ENCODE data around the gene MYNN.

The MYNN gene

GRCh38 chr3:169772305-169772896, 795 bp upstream of the MYNN start:
- DNase-seq (ENCODE audit: insufficient read length, low spot score) (no peak), FAIRE-seq (peak; percentile 9)
- no peak for TF ChIP-seq TAF1 (IDR thresholded peaks at IDR 0.05; ENCODE audit: low read depth, low read length)
- TF ChIP-seq POU2F2 (IDR thresholded peaks at IDR 0.05; ENCODE audit: low read depth, low read length) = no peak
- no peak for TF ChIP-seq POLR2A (IDR thresholded peaks at IDR 0.05; ENCODE audit: low read depth, low read length)
- TF ChIP-seq SPI1 (IDR thresholded peaks at IDR 0.05; ENCODE audit: low read depth, low read length) = no peak
- TF ChIP-seq POLR2AphosphoS5 (IDR thresholded peaks at IDR 0.05; ENCODE audit: low read depth, low read length) = no peak
- TF ChIP-seq PAX5 (IDR thresholded peaks at IDR 0.05; ENCODE audit: insufficient read depth, low read length, severe bottlenecking) = no peak

DNA sequence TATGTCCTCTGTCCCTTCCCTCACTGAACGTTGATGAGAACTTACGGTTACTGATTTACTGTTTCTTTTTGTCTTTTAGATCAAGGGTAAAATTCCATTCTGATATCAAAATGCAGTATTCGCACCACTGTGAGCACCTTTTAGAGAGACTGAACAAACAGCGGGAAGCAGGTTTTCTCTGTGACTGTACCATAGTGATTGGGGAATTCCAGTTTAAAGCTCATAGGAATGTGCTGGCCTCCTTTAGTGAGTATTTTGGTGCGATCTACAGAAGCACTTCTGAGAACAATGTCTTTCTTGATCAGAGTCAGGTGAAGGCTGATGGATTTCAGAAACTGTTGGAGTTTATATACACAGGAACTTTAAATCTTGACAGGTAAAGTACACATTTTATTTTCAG, 990 bp downstream of the MYNN start:
- TF ChIP-seq PAX5 (IDR thresholded peaks at IDR 0.05; ENCODE audit: insufficient read depth, low read length, severe bottlenecking) (no peak), TAF1 (IDR thresholded peaks at IDR 0.05; ENCODE audit: low read depth, low read length) (no peak), POLR2AphosphoS5 (IDR thresholded peaks at IDR 0.05; ENCODE audit: low read depth, low read length) (no peak), SPI1 (IDR thresholded peaks at IDR 0.05; ENCODE audit: low read depth, low read length) (no peak)
- FAIRE-seq (no peak), DNase-seq (ENCODE audit: insufficient read length, low spot score) (no peak)

- no peak for FAIRE-seq
- TF ChIP-seq POU2F2 (IDR thresholded peaks at IDR 0.05; ENCODE audit: low read depth, low read length) (no peak), TAF1 (IDR thresholded peaks at IDR 0.05; ENCODE audit: low read depth, low read length) (no peak), PAX5 (IDR thresholded peaks at IDR 0.05; ENCODE audit: insufficient read depth, low read length, severe bottlenecking) (no peak), SPI1 (IDR thresholded peaks at IDR 0.05; ENCODE audit: low read depth, low read length) (no peak), POLR2AphosphoS5 (IDR thresholded peaks at IDR 0.05; ENCODE audit: low read depth, low read length) (no peak), POLR2A (IDR thresholded peaks at IDR 0.05; ENCODE audit: low read depth, low read length) (no peak)
Observed at GRCh38 chr3:169777822-169778221, 4.6 kb downstream of the MYNN start.

DNA sequence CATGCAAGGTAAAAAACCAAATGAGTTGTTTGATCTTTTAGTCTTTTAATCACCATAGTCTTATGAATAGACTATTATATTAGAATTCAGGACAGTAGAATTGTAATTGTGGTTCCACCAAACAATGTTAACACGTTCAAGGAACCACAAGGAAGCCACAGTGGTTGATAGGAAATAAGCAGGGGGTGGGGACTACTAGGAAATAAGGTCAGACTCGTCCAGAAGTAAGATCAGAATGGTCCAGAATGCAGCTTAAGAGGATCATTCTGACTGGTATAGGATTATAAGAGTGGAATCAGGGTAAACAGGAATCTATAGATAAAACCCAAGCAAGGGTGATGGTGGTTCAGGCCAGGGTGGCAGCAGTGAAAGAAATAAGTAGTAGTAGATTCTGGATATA, 7.5 kb downstream of the MYNN start:
- TF ChIP-seq PAX5 (IDR thresholded peaks at IDR 0.05; ENCODE audit: insufficient read depth, low read length, severe bottlenecking) (no peak), TAF1 (IDR thresholded peaks at IDR 0.05; ENCODE audit: low read depth, low read length) (no peak), POU2F2 (IDR thresholded peaks at IDR 0.05; ENCODE audit: low read depth, low read length) (no peak), POLR2AphosphoS5 (IDR thresholded peaks at IDR 0.05; ENCODE audit: low read depth, low read length) (no peak), POLR2A (IDR thresholded peaks at IDR 0.05; ENCODE audit: low read depth, low read length) (no peak), SPI1 (IDR thresholded peaks at IDR 0.05; ENCODE audit: low read depth, low read length) (no peak)
- DNase-seq (ENCODE audit: insufficient read length, low spot score) = no peak
- peak; percentile 16 for FAIRE-seq

More at GRCh38 chr3:169777822-169778221, 4.6 kb downstream of the MYNN start:
- DNase-seq (ENCODE audit: insufficient read length, low spot score) = no peak

- no peak for FAIRE-seq
- TF ChIP-seq POLR2A (IDR thresholded peaks at IDR 0.05; ENCODE audit: low read depth, low read length) = no peak
- TF ChIP-seq POLR2AphosphoS5 (IDR thresholded peaks at IDR 0.05; ENCODE audit: low read depth, low read length) = no peak
- no peak for TF ChIP-seq TAF1 (IDR thresholded peaks at IDR 0.05; ENCODE audit: low read depth, low read length)
- no peak for TF ChIP-seq SPI1 (IDR thresholded peaks at IDR 0.05; ENCODE audit: low read depth, low read length)
- TF ChIP-seq PAX5 (IDR thresholded peaks at IDR 0.05; ENCODE audit: insufficient read depth, low read length, severe bottlenecking) = no peak
- TF ChIP-seq POU2F2 (IDR thresholded peaks at IDR 0.05; ENCODE audit: low read depth, low read length) = no peak
- DNase-seq (ENCODE audit: insufficient read length, low spot score) = no peak
Observed at GRCh38 chr3:169781209-169781855, 8.1 kb downstream of the MYNN start.

- TF ChIP-seq TAF1 (IDR thresholded peaks at IDR 0.05; ENCODE audit: low read depth, low read length) = no peak
- TF ChIP-seq POU2F2 (IDR thresholded peaks at IDR 0.05; ENCODE audit: low read depth, low read length) = no peak
- TF ChIP-seq POLR2AphosphoS5 (IDR thresholded peaks at IDR 0.05; ENCODE audit: low read depth, low read length) = no peak
- no peak for TF ChIP-seq SPI1 (IDR thresholded peaks at IDR 0.05; ENCODE audit: low read depth, low read length)
- no peak for TF ChIP-seq POLR2A (IDR thresholded peaks at IDR 0.05; ENCODE audit: low read depth, low read length)
- no peak for TF ChIP-seq PAX5 (IDR thresholded peaks at IDR 0.05; ENCODE audit: insufficient read depth, low read length, severe bottlenecking)
Observed at GRCh38 chr3:169787120-169787519, 13.9 kb downstream of the MYNN start.

DNA sequence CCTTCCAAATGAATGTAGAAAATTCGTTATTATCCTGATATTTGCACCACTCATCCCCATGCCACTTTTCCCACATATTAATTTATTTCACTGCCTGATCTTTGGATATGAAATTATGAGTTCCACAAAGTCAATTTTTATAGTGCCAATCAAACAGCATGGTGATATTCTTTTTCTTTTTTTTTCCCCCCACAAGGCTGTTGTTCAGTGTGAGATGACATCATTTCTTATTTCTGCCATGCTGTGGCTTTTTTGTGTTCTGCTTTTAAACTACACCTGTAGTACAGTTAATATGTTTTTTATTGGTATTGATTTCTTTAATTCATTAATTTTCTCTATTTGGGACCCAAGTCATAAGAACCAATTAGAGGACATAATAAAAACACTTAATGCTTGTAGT, 14.6 kb downstream of the MYNN start:
- FAIRE-seq = no peak
- no peak for TF ChIP-seq PAX5 (IDR thresholded peaks at IDR 0.05; ENCODE audit: insufficient read depth, low read length, severe bottlenecking)
- TF ChIP-seq POU2F2 (IDR thresholded peaks at IDR 0.05; ENCODE audit: low read depth, low read length) = no peak
- TF ChIP-seq POLR2A (IDR thresholded peaks at IDR 0.05; ENCODE audit: low read depth, low read length) = no peak
- no peak for TF ChIP-seq POLR2AphosphoS5 (IDR thresholded peaks at IDR 0.05; ENCODE audit: low read depth, low read length)
- TF ChIP-seq TAF1 (IDR thresholded peaks at IDR 0.05; ENCODE audit: low read depth, low read length) = no peak
- TF ChIP-seq SPI1 (IDR thresholded peaks at IDR 0.05; ENCODE audit: low read depth, low read length) = no peak
- DNase-seq (ENCODE audit: insufficient read length, low spot score) = no peak

More at GRCh38 chr3:169787120-169787519, 13.9 kb downstream of the MYNN start:
- FAIRE-seq (no peak), DNase-seq (ENCODE audit: insufficient read length, low spot score) (no peak)

GRCh38 chr3:169790219-169790618, 17.0 kb downstream of the MYNN start:
- no peak for FAIRE-seq
- TF ChIP-seq SPI1 (IDR thresholded peaks at IDR 0.05; ENCODE audit: low read depth, low read length) (no peak), PAX5 (IDR thresholded peaks at IDR 0.05; ENCODE audit: insufficient read depth, low read length, severe bottlenecking) (no peak), POLR2A (IDR thresholded peaks at IDR 0.05; ENCODE audit: low read depth, low read length) (no peak), POLR2AphosphoS5 (IDR thresholded peaks at IDR 0.05; ENCODE audit: low read depth, low read length) (no peak), TAF1 (IDR thresholded peaks at IDR 0.05; ENCODE audit: low read depth, low read length) (no peak), POU2F2 (IDR thresholded peaks at IDR 0.05; ENCODE audit: low read depth, low read length) (no peak)
- DNase-seq (ENCODE audit: insufficient read length, low spot score) = no peak

- FAIRE-seq (peak; percentile 81), DNase-seq (ENCODE audit: insufficient read length, low spot score) (no peak)
Observed at GRCh38 chr3:169790687-169791429, 17.7 kb downstream of the MYNN start.

More at GRCh38 chr3:169790687-169791429, 17.7 kb downstream of the MYNN start:
- TF ChIP-seq POU2F2 (IDR thresholded peaks at IDR 0.05; ENCODE audit: low read depth, low read length) (no peak), POLR2A (IDR thresholded peaks at IDR 0.05; ENCODE audit: low read depth, low read length) (peak; percentile 45)

Measured in GM12891 (cell line).